AG08395 (cell line): ENCODE data around the gene MOK.

Experiments
- DNase-seq: peaks from one replicate; pipeline ENCODE4 v3.0.0; 2012; ENCODE audit warnings: mixed read lengths, low spot score

The MOK gene

GRCh38 chr14:102223682-102224081 is 81.3 kb downstream of the MOK start:
- DNase-seq, result no peak

- DNase-seq, result no peak
These were observed 82.2 kb downstream of the MOK start for GRCh38 chr14:102222751-102223150.

GRCh38 chr14:102222009-102222575 is 82.9 kb downstream of the MOK start:
- DNase-seq, result no peak

- DNase-seq, result peak; percentile 45
These were observed 83.9 kb downstream of the MOK start for GRCh38 chr14:102221026-102221425.

- DNase-seq, result no peak
These were observed 84.9 kb downstream of the MOK start for GRCh38 chr14:102220031-102220430.

- no peak for DNase-seq
These were observed 85.6 kb downstream of the MOK start for GRCh38 chr14:102219316-102219715.

GRCh38 chr14:102218688-102219087 is 86.3 kb downstream of the MOK start:
- DNase-seq, result no peak

GRCh38 chr14:102217987-102218421 is 87.0 kb downstream of the MOK start:
- DNase-seq, result no peak

GRCh38 chr14:102217399-102217798 is 87.6 kb downstream of the MOK start:
- no peak for DNase-seq

- DNase-seq, result no peak
These were observed 89.3 kb downstream of the MOK start for GRCh38 chr14:102215576-102216250.

- peak; percentile 59 for DNase-seq
These were observed 89.9 kb downstream of the MOK start for GRCh38 chr14:102215071-102215470.

- DNase-seq, result no peak
These were observed 90.8 kb downstream of the MOK start for GRCh38 chr14:102213984-102214658.

- no peak for DNase-seq
These were observed 91.5 kb downstream of the MOK start for GRCh38 chr14:102213470-102213869.

GRCh38 chr14:102212845-102213244 is 92.1 kb downstream of the MOK start:
- DNase-seq, result no peak

- DNase-seq, result no peak
These were observed 92.6 kb downstream of the MOK start for GRCh38 chr14:102212356-102212755.

GRCh38 chr14:102211240-102211639 is 93.7 kb downstream of the MOK start:
- no peak for DNase-seq

- DNase-seq, result no peak
These were observed 94.4 kb downstream of the MOK start for GRCh38 chr14:102210421-102211042.

- DNase-seq, result peak; percentile 60
These were observed 95.6 kb downstream of the MOK start for GRCh38 chr14:102209224-102209966.

GRCh38 chr14:102208741-102209140 is 96.2 kb downstream of the MOK start:
- DNase-seq, result no peak

- no peak for DNase-seq
These were observed 97.1 kb downstream of the MOK start for GRCh38 chr14:102207831-102208365.

- DNase-seq, result no peak
These were observed 98.0 kb downstream of the MOK start for GRCh38 chr14:102206918-102207317.

GRCh38 chr14:102205560-102205959 is 99.4 kb downstream of the MOK start:
- DNase-seq, result no peak
